NCI-H1694 treated with DMSO at 0.1 percent for 48 hours (cell line): ENCODE data around the gene LRRC4C.

Source experiments
- DNase-seq: peaks from one replicate; lab custom pipeline; 2025; lab: John Stamatoyannopoulos, UW

The LRRC4C gene

DNA sequence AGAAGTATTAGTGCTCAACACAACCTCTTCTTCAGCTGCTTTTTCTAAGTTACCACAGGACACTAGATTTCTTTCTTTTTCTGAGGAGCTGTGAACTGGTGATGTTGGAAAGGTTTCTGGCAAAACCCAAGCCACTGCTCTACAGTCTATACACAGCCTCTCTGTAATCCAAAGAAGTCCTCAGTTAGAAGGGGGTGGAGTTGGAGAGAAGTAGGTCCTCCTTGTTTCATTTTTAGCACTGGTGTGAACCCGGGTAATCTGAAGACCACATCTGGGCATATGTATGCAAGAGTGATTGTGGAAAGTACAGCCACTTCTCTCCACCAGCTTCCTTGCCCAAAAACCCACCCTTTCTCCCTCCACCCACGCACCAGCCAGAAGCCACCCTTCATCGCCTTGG lies 1168.1 kb downstream of the LRRC4C start:
- DNase-seq: no peak

GRCh38 chr11:40290171-40290631 lies 1169.3 kb downstream of the LRRC4C start:
- no peak for DNase-seq

GRCh38 chr11:40289370-40289769 lies 1170.1 kb downstream of the LRRC4C start:
- DNase-seq: no peak

DNA sequence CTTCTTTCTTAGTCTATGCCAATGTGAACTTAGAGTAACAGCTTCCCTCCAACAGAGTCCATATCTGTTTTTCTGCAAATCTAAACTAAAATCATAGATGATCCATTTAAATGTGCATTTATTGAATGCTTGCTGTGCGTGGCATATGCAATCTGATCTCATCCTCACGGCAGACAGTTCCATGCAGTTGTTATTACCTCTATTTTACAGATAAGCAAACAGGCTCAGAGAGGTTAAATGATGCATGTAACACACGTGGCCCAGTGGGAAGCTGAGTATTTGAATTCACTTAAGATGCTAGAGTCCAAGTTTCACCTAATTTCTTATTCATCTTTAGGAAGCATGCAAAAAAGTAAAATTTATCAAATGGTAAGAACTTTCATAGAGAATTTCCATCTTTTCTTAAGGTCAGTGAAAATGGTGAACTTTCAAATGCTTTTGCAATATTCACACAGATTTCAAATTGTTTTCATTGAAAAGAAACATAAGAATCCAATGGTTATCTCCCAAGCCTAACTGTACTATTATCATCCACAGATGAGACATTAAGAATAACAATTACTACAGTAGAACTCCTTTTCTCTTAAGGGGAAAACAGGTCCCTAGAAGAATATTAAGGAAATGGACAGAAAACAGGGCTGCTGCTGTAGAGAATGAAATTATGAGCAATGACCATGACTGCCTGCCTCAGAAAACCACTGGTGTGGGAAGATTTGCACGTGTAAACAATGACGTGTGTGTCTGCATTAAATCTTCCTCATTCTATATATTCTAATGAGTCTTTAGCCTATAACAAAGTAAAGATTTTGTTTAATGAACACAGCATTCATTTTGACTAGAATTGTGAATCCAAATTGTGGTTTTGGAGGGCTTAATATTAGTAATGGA lies 1171.3 kb downstream of the LRRC4C start:
- DNase-seq: no peak

- DNase-seq: no peak
Measured at GRCh38 chr11:40286137-40286536, 1173.3 kb downstream of the LRRC4C start.

DNA sequence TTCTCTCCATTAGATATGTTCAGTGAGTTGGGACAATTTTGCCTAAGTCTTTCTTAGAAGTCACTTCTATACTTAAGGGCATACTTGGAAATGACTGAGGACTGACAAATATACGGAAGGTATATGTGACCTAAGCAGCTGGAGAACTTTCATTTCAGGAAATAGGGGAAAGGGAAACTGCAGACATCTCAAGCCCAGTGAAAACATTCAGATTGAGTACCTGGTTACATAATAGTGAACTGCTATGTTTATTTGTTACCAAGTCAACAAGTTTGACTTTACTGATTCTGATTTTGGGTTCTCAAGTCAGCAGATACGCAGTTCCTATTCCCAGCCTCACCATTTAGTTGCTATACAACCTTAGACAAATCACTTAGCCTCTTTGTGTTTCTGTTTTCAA lies 1173.9 kb downstream of the LRRC4C start:
- DNase-seq: no peak

- DNase-seq: no peak
Measured at GRCh38 chr11:40281052-40281580, 1178.3 kb downstream of the LRRC4C start.

DNA sequence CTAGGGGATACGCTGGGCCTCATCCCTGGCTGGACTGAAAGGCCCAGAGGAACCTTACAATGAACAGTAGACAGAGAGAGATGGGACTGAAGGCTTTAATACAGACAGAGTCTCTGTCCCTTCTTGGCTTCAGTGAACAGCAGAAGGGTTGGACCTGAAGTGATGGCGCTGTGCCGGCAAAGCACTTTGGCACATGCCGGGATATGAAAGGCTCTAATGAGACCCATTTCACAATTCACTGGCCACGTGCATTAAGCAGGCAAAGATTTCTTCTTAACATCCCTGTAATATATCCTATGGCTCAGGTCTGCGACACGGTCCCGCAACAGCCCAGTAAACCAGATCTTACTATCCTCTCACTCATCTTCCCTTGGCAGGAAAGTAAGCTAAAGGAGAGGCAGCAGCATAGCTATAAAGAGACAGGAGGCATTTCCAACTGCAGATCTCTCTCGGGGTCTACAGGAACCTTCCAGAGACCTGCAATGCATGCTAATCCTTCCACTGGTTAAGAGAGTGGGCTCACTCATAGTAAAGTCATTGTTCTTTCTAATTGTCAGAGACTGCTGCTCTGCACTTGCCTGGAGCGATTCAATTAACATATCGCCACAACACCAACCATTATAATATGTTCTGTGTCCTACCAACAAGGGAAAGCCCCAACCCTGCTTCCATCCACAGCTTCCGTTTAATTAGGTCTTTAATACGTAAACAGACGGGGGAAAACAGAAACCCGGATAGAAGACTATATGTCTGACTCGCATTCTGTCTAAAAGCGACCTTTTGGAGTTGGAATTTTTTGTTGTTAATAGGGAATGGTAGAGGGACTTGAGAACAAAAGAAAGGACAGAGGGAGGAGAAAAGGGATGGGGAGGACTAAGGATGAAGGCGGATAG lies 1179.0 kb downstream of the LRRC4C start:
- no peak for DNase-seq

- DNase-seq: no peak
Measured at GRCh38 chr11:40276960-40277359, 1182.5 kb downstream of the LRRC4C start.

- no peak for DNase-seq
Measured at GRCh38 chr11:40274017-40274416, 1185.4 kb downstream of the LRRC4C start.

- DNase-seq: no peak
Measured at GRCh38 chr11:40273192-40273732, 1186.2 kb downstream of the LRRC4C start.

GRCh38 chr11:40271361-40271760 lies 1188.1 kb downstream of the LRRC4C start:
- DNase-seq: no peak

DNA sequence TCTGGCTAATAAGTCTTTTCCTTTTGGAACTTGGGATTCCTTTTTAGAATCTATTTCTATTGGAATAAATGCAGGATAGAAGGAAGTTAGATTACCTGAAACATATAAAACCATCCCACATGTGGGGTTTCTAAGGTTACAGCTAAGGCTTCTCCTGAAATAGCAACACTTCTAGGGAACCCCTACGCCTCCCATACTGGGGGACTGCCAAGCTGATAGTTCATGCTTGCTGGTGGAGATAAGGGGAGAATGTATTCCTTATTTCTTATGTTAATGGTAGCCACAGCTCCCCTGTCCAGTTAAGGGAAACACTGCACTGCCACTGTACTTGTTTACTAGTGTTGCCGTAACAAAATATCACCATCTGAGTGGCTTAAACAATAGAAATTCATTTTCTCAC lies 1189.6 kb downstream of the LRRC4C start:
- no peak for DNase-seq

DNA sequence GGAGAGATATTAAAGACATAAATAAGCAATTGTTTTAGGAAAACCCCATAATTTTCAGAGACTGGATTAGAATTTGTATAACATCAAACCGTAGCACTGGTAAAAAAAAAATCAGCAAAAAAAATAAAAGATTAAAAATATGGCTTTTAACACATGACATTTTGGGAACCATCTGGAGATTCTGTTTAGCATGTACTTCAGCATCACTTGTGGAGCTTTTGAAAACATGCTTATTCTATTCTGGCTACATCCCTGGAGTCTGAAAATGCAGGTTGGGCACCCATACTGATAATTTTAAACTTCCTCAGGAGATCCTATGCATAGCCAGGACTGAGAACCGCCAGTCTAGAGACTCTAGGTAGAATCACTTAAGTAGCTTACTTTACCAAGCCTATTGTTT lies 1190.9 kb downstream of the LRRC4C start:
- no peak for DNase-seq

- DNase-seq: no peak
Measured at GRCh38 chr11:40255457-40255856, 1204.0 kb downstream of the LRRC4C start.

- no peak for DNase-seq
Measured at GRCh38 chr11:40253166-40253565, 1206.3 kb downstream of the LRRC4C start.

- no peak for DNase-seq
Measured at GRCh38 chr11:40252236-40252635, 1207.2 kb downstream of the LRRC4C start.

DNA sequence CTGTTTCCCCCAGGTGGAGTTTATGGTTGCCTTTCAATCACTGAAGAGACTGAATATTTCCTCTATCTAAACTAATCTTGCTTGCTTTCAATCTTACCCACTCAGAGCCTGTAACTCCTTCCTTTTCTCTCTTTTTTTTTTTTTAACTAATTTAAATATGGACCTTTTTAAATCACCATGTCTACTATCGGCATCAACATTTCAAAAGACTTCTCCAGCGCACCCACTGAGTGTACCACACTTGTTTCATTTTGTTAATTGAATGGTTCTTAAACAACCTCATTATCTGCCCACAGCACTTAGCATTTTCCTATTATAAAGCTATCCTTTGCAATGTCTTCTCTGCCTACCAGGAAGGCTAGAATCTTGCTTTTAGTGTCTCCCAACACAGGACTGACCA lies 1212.5 kb downstream of the LRRC4C start:
- DNase-seq: no peak

DNA sequence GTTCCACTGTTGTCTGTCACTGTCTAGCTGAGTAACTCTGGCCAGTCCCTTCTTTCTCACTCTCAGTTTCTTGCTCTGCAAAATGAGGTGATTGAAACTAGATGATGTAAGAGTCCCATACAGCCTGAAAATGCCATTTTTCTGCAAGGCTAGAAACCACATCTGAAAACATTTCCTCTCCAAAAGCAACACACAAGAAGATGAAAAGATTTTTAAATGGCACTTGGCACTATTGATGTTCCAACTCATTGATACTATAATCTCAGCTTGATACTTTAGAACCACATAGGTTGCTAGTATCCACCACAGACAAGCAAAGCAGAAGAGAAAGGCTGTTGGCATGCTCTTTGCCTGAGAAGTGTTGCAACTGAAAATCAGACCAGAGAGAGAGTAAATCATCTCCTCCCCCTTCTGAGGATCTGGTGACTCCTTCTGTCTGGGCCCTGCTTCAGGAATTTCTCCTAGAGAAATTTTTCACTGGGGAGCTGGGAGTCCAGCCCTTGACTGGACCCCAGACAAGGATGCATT lies 1217.9 kb downstream of the LRRC4C start:
- no peak for DNase-seq

DNA sequence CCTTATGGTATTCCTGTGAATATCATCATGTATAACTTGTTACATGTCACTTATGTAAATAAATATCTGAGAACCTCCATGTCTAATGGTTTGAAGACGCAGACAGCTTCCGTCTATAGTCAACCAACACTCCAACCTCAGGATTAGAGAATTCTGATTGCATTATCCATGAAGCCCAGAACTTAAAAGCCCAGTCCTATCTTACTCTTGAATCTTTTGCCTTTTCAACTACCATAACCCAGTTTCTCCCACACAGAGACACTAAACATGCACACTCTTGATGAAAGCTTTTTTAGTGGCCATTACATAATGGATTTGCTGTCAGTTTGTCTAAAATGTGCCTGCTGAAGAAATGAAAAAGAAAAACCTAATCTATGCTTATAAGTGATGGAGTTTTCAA lies 1219.2 kb downstream of the LRRC4C start:
- no peak for DNase-seq

DNA sequence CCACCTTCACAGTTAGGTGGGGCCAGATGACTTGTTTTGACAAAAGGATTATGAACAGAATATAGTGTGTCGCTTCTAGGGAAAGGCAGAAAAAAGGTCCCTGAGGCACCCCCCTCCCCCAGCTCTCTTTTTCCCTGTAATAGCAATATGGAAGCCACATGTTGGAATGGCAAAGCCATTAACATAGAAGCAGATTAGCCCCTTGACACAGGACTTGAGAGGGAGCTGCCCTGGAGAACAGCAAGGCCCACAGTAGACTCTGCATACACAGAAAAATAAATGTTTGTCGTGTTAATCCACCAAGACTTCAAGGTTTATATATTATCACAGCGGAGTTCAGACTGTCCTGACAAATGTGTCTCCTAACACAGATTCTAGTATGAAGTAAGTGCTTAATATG lies 1222.9 kb downstream of the LRRC4C start:
- DNase-seq: no peak

DNA sequence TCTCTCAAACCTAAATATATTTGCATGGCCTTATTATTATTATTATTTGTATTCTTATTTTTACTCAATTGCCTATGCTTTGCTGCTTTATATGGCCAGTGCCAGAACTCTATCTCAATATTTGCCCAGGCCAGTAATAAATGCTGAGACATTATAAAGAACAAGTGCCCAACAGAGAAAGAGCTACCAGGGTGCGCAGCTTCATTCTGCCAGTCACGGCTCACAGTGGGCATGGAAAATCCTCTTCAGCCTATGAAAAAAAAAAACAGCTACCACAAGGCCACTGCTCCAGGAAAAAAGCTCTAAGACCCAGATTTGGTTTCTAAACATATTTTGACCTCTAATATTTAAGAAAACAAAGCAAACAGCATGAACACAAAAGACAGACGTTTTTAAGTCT lies 1223.6 kb downstream of the LRRC4C start:
- DNase-seq: no peak
